GM12873 (cell line): ENCODE results near the gene CEMIP.

Experiments used
- TF ChIP-seq, protein P1 (sequence below): IDR thresholded peaks from 2 replicates; pipeline ENCODE4 v1.5.1; 2012; ENCODE audit warnings: low read depth, mild to moderate bottlenecking, moderate library complexity, low read length, control low read depth; ENCODE audit not compliant: insufficient read depth; ENCODE audit errors: missing control alignments

The CEMIP gene

GRCh38 chr15:80846031-80846815 is 67.1 kb downstream of the CEMIP start:
- TF ChIP-seq, protein P1, sequence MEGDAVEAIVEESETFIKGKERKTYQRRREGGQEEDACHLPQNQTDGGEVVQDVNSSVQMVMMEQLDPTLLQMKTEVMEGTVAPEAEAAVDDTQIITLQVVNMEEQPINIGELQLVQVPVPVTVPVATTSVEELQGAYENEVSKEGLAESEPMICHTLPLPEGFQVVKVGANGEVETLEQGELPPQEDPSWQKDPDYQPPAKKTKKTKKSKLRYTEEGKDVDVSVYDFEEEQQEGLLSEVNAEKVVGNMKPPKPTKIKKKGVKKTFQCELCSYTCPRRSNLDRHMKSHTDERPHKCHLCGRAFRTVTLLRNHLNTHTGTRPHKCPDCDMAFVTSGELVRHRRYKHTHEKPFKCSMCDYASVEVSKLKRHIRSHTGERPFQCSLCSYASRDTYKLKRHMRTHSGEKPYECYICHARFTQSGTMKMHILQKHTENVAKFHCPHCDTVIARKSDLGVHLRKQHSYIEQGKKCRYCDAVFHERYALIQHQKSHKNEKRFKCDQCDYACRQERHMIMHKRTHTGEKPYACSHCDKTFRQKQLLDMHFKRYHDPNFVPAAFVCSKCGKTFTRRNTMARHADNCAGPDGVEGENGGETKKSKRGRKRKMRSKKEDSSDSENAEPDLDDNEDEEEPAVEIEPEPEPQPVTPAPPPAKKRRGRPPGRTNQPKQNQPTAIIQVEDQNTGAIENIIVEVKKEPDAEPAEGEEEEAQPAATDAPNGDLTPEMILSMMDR, result no peak

DNA sequence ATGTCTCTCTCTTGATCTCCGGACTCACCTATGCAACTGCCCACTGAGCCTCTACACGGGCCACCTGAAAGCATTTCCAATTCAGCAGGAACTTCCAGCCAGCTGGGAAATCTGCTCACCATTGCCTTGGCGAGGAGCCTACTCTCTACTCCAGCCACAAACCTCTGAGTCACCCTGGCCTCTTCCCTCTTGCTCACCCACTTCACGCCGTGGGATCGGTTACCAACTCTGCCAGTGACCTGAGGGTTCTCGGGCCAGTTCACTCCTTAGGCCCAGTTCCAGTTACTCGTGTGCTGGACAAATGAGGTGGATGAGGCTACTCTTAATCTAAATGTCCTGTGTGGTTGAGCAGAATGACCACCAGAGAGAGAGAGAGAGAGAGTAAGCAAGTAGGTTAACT is 70.1 kb downstream of the CEMIP start:
- TF ChIP-seq, protein P1, result no peak

DNA sequence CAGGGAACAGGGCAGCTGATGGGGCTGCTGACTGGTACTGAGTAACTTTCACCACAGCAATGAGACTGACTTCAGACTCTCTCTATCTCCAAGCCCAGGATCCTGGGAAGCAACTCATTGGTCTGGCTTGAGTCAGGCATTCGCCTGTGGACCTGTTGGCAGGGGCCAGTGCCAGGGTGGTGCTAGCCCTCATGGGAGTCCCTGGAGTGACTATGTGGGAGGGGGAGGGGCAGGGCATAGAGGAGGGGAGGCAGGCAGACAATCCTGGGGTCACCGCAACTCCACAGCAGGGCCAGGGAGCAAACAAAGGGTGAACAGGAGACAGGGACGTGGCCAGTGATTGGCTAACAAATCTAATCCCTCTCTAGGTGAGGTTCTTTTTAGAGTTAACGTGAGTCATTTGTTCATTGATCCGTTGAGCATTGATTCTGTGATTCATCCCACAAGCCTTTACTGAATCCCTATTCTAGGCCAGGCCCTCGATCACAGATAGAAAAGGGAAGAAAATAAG is 71.8 kb downstream of the CEMIP start:
- TF ChIP-seq, protein P1, result no peak

DNA sequence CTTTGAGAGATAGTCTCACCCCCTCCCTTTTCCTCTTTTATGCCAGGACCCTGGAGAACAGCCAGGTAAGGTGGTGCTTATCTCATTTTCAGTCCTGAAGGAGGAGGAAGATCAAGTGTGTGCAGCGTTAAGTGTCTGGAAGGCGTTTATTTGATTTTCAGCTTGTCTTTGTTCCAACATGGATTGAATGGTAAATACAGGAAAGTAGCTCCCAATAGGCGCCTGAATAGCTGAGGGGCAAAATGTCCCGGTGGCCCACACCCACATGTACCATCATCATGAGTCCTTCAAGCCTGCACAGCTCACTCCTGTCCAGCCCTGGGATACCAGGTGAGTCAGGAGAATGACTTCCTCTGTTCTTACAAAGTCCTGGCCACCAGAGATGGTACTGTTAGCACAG is 73.5 kb downstream of the CEMIP start:
- TF ChIP-seq, protein P1, result no peak

DNA sequence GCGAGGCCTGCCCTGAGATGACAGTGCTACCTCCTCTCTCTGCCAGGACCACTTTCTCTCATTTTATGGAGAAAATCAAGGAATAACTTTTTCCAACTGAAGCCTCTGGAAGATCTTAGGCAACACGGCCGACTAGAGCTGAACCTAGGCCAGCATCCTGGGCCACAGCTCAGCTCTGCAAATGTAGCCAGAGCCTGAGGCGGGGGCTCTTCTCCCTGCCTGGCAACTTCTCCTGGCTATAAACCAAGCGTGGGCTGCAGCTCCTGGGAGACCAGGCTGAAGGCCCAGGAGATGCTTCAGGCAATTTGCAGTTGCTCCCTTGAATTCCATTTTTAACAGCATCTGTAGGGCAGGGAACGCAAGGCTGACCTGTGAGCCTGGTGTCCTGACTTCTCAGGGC is 74.9 kb downstream of the CEMIP start:
- TF ChIP-seq, protein P1, result no peak

DNA sequence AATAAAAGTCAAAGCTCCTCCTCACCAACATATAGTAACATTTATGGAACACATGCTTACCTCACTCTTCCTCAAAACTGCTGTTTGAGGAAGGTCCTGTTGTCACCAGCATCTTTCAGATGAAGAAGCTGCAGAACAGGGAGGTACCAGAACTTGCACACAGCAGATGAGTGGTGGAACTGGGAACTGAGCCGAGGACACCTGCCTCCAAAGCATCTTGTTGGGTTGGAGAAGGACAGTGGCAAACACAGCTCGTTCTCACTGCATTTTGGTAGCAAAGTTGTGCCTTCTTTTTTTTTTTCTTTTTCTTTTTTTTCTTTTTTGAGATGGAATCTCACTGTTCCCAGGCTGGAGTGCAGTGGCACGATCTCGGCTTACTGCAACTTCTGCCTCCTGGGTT is 76.0 kb downstream of the CEMIP start:
- TF ChIP-seq, protein P1, result no peak

DNA sequence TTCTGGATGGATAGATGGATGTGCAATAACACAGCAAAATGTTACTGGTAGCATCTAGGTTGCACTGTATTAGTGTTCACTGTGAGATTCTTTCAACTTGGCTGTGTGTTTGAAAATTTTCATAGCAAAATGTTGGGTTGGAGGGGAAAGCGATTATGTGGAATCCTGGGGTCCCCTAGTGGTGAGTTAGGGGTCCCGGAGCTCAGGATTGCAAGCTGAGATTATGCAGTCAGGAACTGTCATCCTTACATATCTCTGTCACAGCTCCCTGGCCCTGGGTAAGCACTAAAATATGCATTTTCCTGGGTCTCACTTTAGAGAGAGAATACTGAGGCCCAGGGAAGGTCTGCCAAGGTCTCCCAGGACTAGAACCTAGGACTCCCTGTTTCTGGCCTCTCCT is 77.2 kb downstream of the CEMIP start:
- TF ChIP-seq, protein P1, result peak; percentile 45
